ENCODE data around the gene EML6.

- TF ChIP-seq POLR2A (IDR thresholded peaks at IDR 0.05), result no peak
- TF ChIP-seq CTCF (IDR thresholded peaks at IDR 0.05), result no peak
Observed at GRCh38 chr2:55018619-55019018, 295.2 kb downstream of the EML6 start.
